HepG2 (cell line): ENCODE results near the gene TEX19. TPM values are rescaled to one million over a fixed set of nuclear protein-coding genes. Genes with fewer than 3 reads are reported as not detected.

Experiments
- ARID5B ChIP-seq: IDR thresholded peaks from 2 replicates; pipeline ENCODE4 v1.4.0; 2020; ENCODE audit warnings: mild to moderate bottlenecking, missing genetic modification reagents
- CREB1 ChIP-seq, 2 experiments: fragments of 450-650 bp in 1 of 2; IDR thresholded peaks; 2 replicates each; pipeline ENCODE4 v1.6.1; 2016 to 2017; ENCODE audit warnings: control low read depth in 1 of 2, mild to moderate bottlenecking in 1 of 2, missing compliant biosample characterization in 1 of 2, missing genetic modification characterization in 1 of 2
- DRAP1 ChIP-seq: IDR thresholded peaks from 2 replicates; pipeline ENCODE4 v1.6.1; 2016; ENCODE audit warnings: missing genetic modification reagents, missing compliant biosample characterization
- MAFK ChIP-seq, 2 experiments: IDR thresholded peaks in 1 of 2; conservative IDR thresholded peaks in 1 of 2; 2 replicates each; pipeline ENCODE4 v1.6.1; 2011; ENCODE audit warnings: improper control_type of control experiment in 2 of 2, low read length in 2 of 2
- MAZ ChIP-seq, 2 experiments: sonication (generic) in 1 of 2; formaldehyde crosslinking in 1 of 2; IDR thresholded peaks; 2 replicates each; pipeline versions ENCODE4 v1.5.0 to v1.6.1; 2012 to 2020; ENCODE audit warnings: low read depth in 2 of 2, mild to moderate bottlenecking in 2 of 2, borderline replicate concordance in 1 of 2, improper control_type of control experiment in 1 of 2, low read length in 1 of 2, missing genetic modification reagents in 1 of 2, moderate library complexity in 1 of 2
- MED1 ChIP-seq: sonication (generic); formaldehyde crosslinking; IDR thresholded peaks from 2 replicates; pipeline ENCODE4 v1.4.0; 2020; ENCODE audit warnings: missing genetic modification reagents
- NFYB ChIP-seq: sonication (generic); formaldehyde crosslinking; IDR thresholded peaks from 2 replicates; pipeline ENCODE4 v1.4.0; 2020; ENCODE audit warnings: missing genetic modification reagents
- NR2F1 ChIP-seq, 2 experiments: fragments of 450-650 bp in 1 of 2; formaldehyde crosslinking in 1 of 2; IDR thresholded peaks; 2 replicates each; pipeline versions ENCODE4 v1.5.0 to v1.6.1; 2016 to 2020; ENCODE audit warnings: mild to moderate bottlenecking in 1 of 2, missing compliant biosample characterization in 1 of 2, missing genetic modification reagents in 1 of 2, moderate library complexity in 1 of 2
- PHF20 ChIP-seq: sonication (generic); formaldehyde crosslinking; IDR thresholded peaks from 2 replicates; pipeline ENCODE4 v1.5.0; 2020; ENCODE audit warnings: mild to moderate bottlenecking, missing genetic modification reagents
- PRDM4 ChIP-seq: sonication (generic); formaldehyde crosslinking; IDR thresholded peaks from 2 replicates; pipeline ENCODE4 v1.9.0; 2021; ENCODE audit warnings: missing genetic modification reagents, borderline replicate concordance
- SIN3A ChIP-seq: IDR thresholded peaks from 2 replicates; pipeline ENCODE4 v1.6.1; 2011; ENCODE audit warnings: low read depth, mild to moderate bottlenecking, control low read depth, low read length, borderline replicate concordance
- ZFX ChIP-seq: sonication (generic); formaldehyde crosslinking; IDR thresholded peaks from 2 replicates; pipeline ENCODE4 v1.4.0; 2020; ENCODE audit warnings: mild to moderate bottlenecking, low read depth, missing genetic modification reagents, moderate library complexity
- ZGPAT ChIP-seq: IDR thresholded peaks from 2 replicates; pipeline ENCODE4 v1.6.1; 2016; ENCODE audit warnings: mild to moderate bottlenecking
- ZNF687 ChIP-seq: sonication (generic); formaldehyde crosslinking; IDR thresholded peaks from 2 replicates; pipeline ENCODE4 v1.5.1; 2020; ENCODE audit warnings: mild to moderate bottlenecking, missing genetic modification reagents, moderate library complexity
- polyA plus RNA-seq, 8 experiments: library from polyadenylated mRNA; depleted of rRNA in 3 of 8; stranded (reverse) in 7 of 8; unstranded in 1 of 8; fragments of >200 nt; fragmentation: Illumina TruSeq in 4 of 8; extraction: Trizol in 4 of 8; gene quantifications; 2 replicates each; pipeline versions ENCODE4 v1.2.1 to v1.2.3, GENCODE V29; 2011 to 2016; ENCODE audit warnings: low read depth in 4 of 8, missing spikeins in 1 of 8, mixed read lengths in 1 of 8; ENCODE audit not compliant: insufficient read depth in 1 of 8
- total RNA-seq, 5 experiments: library from RNA; depleted of rRNA; stranded (reverse); fragments of >200 nt; fragmentation: Illumina TruSeq; extraction: Trizol; gene quantifications; 2 replicates each; pipeline ENCODE4 v1.2.3, GENCODE V29; 2016; ENCODE audit warnings: low read depth in 1 of 5

The TEX19 gene
- total and polyA plus RNA-seq, 2 of the 13 experiments (the other 11 are each of a cell fraction or from before 2014, with no cell fraction given), result 1.3 to 6.0 TPM

- TF ChIP-seq ARID5B (CRISPR knock-in tag), result peak; percentile 3
- peak; percentile 74 to 81 for TF ChIP-seq MAFK (conservative IDR thresholded peaks at IDR 0.05 in 1 of 2, IDR thresholded peaks at IDR 0.05 in 1 of 2; ENCODE audit: low read length in 2 of 2)
- TF ChIP-seq ZNF687, result peak; percentile 67
- peak; percentile 46 for TF ChIP-seq MED1 (CRISPR knock-in tag)
- TF ChIP-seq DRAP1, result peak; percentile 98
- no peak for TF ChIP-seq MAZ (IDR thresholded peaks at IDR 0.05; ENCODE audit: borderline replicate concordance, low read depth, low read length)
- no peak for TF ChIP-seq MAZ (CRISPR knock-in tag; IDR thresholded peaks at IDR 0.05; ENCODE audit: low read depth)
- TF ChIP-seq ZFX (CRISPR knock-in tag), result peak; percentile 22; the same call in 1 of the 2 replicates
- peak; percentile 49 for TF ChIP-seq ZGPAT
- peak; percentile 62 for TF ChIP-seq PHF20 (CRISPR knock-in tag)
- TF ChIP-seq PRDM4 (CRISPR knock-in tag), result no peak
- TF ChIP-seq NR2F1 (CRISPR knock-in tag; IDR thresholded peaks at IDR 0.05), result 0 out of 4 replicates have a peak, but pooled peaks of 1 of the 2 experiments have one; percentile 47
- TF ChIP-seq SIN3A, result peak; percentile 80
- peak; percentile 100 for TF ChIP-seq NFYB (CRISPR knock-in tag)
- peak; percentile 81 for TF ChIP-seq CREB1 (IDR thresholded peaks at IDR 0.05)
- peak; percentile 95 for TF ChIP-seq CREB1 (CRISPR knock-in tag; IDR thresholded peaks at IDR 0.05)
These were observed 8.9 kb downstream of the TEX19 start (continued) for GRCh38 chr17:82367724-82368524.
